Muscle layer of colon (tissue), 2 donors: ENCODE results near the gene RYR2.
"Not testable (repeated sequence)": the region's sequence is repeated elsewhere in the genome, so short reads cannot be mapped to it uniquely, and the experiment has no call there.

Experiments
- H3K27ac ChIP-seq: one replicate; pipeline ENCODE4 v1.7.0; 2013; ENCODE audit warnings: low read depth, mild to moderate bottlenecking, low read length, moderate library complexity
- H3K27me3 ChIP-seq, 2 donors: one replicate each; pipeline ENCODE4 v1.7.0; 2013; ENCODE audit warnings: low read length in 2 of 2, mild to moderate bottlenecking in 2 of 2; ENCODE audit not compliant: insufficient read depth in 2 of 2, control insufficient read depth in 1 of 2
- H3K36me3 ChIP-seq: one replicate; pipeline ENCODE4 v1.7.0; 2013; ENCODE audit warnings: mild to moderate bottlenecking, low read length; ENCODE audit not compliant: insufficient read depth
- H3K4me1 ChIP-seq: one replicate; pipeline ENCODE4 v1.7.0; 2013; ENCODE audit warnings: mild to moderate bottlenecking, low read length; ENCODE audit not compliant: insufficient read depth
- H3K4me3 ChIP-seq, 2 donors: one replicate each; pipeline ENCODE4 v1.7.0; 2013; ENCODE audit warnings: low read length in 2 of 2, low read depth in 1 of 2, mild to moderate bottlenecking in 1 of 2, moderate library complexity in 1 of 2
- H3K9ac ChIP-seq: one replicate; pipeline ENCODE4 v1.7.0; 2013; ENCODE audit warnings: low read length
- H3K9me3 ChIP-seq: one replicate; pipeline ENCODE4 v1.7.0; 2013; ENCODE audit warnings: mild to moderate bottlenecking, low read length
- donor health status: abdominal sarcoma.
- donor health status: Adenocarcinoma of cecum.

RYR2 gene

DNA sequence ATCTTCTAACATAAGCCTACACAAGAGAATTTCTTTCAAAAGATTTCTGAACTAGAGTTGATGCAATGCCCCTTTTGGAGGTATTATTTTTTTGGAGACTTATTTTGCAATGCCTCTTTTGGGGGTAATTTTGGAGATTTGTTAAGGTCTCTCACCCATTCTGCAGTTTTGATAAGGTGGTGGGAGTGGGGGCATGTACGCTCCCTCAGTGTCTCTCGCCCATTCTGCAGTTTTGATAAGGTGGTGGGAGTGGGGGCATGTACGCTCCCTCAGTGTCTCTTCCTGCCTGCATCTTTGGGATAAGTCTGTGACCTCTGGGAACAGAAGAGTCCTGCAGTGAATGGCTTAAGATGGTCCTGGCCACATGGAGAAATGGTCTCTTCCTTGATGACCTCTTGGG lies 536.6 kb downstream of the RYR2 start:
- Histone ChIP-seq H3K36me3 (no peaks in the 10 kb centered on the region), H3K9ac (no peak overlapping the region), H3K9me3 (no peaks in the 10 kb centered on the region), H3K27me3 (no peaks in the 10 kb centered on the region), H3K4me3 (no peak overlapping the region), H3K27ac (no peak overlapping the region), H3K4me1 (no peaks in the 10 kb centered on the region)

DNA sequence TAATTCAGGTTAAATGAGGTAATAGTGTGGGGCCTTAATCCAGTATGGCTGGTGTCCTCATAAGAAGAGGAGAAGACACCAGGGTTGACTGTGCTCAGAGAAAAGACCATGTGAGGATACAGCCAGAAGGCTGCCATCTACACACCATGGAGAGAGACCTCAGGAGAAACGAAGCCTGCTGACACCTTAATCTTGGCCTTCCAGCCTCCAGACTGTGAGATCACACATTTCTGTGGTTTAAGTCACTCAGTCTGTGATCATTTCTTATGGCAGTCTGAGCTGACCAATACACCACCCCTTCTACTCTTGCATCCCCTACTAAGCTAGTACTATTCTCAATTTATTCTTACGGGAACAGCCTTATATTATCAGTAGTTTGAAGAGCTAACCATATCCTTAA lies 538.7 kb downstream of the RYR2 start:
- Histone ChIP-seq H3K4me3 (no peak overlapping the region), H3K4me1 (no peaks in the 10 kb centered on the region), H3K36me3 (no peaks in the 10 kb centered on the region), H3K27ac (no peak overlapping the region), H3K9ac (no peak overlapping the region), H3K9me3 (no peaks in the 10 kb centered on the region), H3K27me3 (no peaks in the 10 kb centered on the region)

DNA sequence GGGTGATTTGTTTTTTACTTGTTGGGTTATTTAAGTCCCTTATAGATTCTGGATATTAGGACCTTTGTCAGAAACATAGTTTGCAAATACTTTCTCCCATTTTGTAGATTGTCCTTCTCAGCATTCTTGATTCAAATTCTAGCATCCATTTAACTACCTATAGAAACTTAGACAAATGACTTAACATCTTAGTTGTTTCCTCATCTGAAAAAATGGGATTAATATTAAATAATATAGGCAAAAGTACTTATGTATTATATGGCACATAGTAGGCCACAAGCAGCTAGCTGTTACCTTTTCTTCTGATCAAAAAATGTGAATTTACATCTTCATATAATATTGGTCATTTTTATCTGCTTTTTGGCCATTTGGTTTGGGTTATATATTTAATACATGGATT lies 541.3 kb downstream of the RYR2 start:
- no peak overlapping the region for H3K4me3 ChIP-seq
- no peaks in the 10 kb centered on the region for H3K4me1 ChIP-seq
- no peak overlapping the region for H3K27ac ChIP-seq
- H3K27me3 ChIP-seq: no peaks in the 10 kb centered on the region
- H3K36me3 ChIP-seq: no peaks in the 10 kb centered on the region
- H3K9ac ChIP-seq: no peak overlapping the region
- H3K9me3 ChIP-seq: no peaks in the 10 kb centered on the region

DNA sequence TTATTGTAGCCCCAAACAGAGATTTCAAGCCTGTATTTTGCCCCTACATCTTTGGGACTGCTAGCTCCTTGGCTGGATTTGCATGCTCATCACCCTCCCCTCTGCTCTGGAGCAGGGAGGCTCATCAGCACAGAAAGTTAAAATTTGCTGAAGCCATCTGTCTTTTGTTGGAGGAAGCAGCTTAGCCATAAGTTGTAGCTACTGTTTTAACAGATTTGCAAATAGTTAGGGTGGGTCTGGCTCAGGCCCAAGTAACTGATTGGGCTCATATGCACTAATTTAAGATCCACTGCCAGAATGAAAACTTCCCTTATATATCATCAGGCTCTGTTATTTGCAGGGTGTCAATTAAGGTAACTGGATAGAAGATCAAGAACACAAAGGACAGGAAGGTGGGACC lies 541.8 kb downstream of the RYR2 start:
- Histone ChIP-seq H3K4me1 (no peaks in the 10 kb centered on the region), H3K9me3 (no peaks in the 10 kb centered on the region), H3K27me3 (no peaks in the 10 kb centered on the region), H3K4me3 (no peak overlapping the region), H3K9ac (no peak overlapping the region), H3K27ac (no peak overlapping the region), H3K36me3 (no peaks in the 10 kb centered on the region)

DNA sequence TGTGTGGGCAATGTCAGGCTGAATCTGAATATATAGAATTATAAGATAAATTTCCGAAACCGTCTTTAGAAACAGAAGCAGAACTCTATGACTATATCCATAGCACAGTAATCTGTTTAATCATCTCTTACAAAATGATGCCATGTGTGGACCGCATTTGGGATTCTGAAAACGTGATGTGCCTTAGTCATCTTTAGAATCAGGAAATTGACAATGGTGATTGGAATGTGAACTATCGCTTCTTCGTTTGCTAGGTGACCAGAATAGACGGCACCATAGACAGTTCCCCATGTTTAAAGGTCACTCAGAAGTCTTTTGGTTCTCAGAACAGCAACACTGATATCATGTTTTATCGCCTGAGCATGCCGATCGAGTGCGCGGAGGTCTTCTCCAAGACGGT lies 548.4 kb downstream of the RYR2 start:
- no peaks in the 10 kb centered on the region for H3K4me1 ChIP-seq
- no peaks in the 10 kb centered on the region for H3K27me3 ChIP-seq
- no peaks in the 10 kb centered on the region for H3K9me3 ChIP-seq
- H3K27ac ChIP-seq: no peak overlapping the region
- H3K36me3 ChIP-seq: no peaks in the 10 kb centered on the region
- H3K4me3 ChIP-seq: no peak overlapping the region
- no peak overlapping the region for H3K9ac ChIP-seq

DNA sequence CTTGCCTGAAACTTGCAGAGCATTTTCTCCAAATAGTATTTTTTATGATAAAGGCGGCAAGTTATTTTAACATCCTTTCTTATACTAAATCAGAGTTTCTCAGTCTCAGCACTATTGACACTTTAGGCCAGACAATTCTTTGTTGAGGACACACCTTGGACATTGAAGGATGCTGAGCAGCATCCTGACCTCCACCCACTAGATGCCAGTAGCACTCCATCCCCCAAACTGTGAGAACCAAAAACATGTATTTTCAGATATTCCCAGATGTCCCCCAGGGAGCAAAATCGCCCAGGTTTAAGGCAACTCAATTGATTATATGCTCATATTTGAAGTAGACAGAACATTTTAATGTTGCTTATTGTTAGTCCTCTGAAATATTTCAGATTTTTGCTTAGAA lies 549.4 kb downstream of the RYR2 start:
- H3K36me3 ChIP-seq: no peaks in the 10 kb centered on the region
- no peaks in the 10 kb centered on the region for H3K4me1 ChIP-seq
- H3K4me3 ChIP-seq: no peak overlapping the region
- H3K27me3 ChIP-seq: no peaks in the 10 kb centered on the region
- H3K9me3 ChIP-seq: no peaks in the 10 kb centered on the region
- H3K9ac ChIP-seq: no peak overlapping the region
- no peak overlapping the region for H3K27ac ChIP-seq

DNA sequence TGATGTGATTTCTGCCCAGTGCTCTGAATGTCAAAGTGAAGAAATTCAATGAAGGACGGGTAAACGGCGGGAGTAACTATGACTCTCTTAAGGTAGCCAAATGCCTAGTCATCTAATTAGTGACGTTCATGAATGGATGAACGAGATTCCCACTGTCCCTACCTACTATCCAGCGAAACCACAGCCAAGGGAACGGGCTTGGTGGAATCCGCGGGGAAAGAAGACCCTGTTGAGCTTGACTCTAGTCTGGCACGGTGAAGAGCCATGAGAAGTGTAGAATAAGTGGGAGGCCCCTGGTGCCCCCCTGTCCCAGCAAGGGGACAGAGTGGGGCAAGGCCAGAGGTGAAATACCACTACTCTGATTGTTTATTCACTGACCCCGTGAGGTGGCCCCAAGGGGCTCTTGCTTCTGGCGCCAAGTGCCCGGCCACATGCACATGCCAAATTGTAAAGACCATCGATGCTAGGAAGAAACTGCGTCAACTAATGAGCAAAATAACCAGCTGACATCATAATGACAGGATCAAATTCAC lies 561.1 kb downstream of the RYR2 start:
- H3K27ac ChIP-seq, H3K27me3 ChIP-seq, H3K4me3 ChIP-seq, H3K9ac ChIP-seq, H3K36me3 ChIP-seq, H3K9me3 ChIP-seq, H3K4me1 ChIP-seq: not testable (repeated sequence)

DNA sequence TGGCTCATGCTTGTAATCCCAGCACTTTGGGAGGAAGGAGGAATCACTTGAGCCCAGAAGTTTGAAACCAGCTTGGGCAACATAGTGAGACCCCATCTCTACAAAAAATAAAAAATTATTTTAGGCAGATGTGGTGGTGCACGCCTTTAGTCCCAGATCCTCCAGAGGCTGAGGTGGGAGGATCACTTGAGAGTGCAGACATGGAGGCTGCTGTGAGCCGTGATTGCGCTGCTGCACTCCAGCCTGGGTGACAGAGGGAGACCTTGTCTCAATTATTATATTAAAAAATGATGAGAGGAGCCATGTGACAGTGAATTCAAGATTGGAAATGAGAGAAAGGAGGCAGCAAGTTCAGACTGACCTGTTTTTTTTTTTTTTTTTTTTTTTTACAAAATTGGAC lies 566.4 kb downstream of the RYR2 start:
- H3K36me3 ChIP-seq: no peaks in the 10 kb centered on the region
- H3K4me1 ChIP-seq: no peaks in the 10 kb centered on the region
- no peak overlapping the region for H3K4me3 ChIP-seq
- no peaks in the 10 kb centered on the region for H3K27me3 ChIP-seq
- no peaks in the 10 kb centered on the region for H3K9me3 ChIP-seq
- H3K27ac ChIP-seq: no peak overlapping the region
- no peak overlapping the region for H3K9ac ChIP-seq

DNA sequence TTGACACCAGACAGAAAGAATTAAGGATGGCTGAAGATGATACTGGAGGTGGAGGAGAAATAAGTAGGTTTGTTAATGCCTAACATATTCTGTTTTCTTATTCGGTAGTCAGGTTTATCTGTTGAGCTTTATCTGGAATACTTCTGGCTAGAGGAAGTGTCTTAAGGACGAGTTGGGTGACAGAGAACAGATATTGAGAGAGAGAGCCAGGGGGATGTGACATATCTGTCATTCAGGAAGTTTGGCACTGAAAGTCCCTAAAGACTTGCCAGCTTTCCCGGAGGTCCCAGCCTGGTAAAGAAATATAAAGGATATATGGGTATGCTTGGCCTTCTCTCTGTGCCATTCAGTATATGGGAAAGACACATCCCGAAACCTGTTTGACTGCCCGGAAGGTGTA lies 568.2 kb downstream of the RYR2 start:
- no peaks in the 10 kb centered on the region for H3K36me3 ChIP-seq
- H3K9ac ChIP-seq: no peak overlapping the region
- H3K4me3 ChIP-seq: no peak overlapping the region
- no peaks in the 10 kb centered on the region for H3K9me3 ChIP-seq
- H3K4me1 ChIP-seq: no peaks in the 10 kb centered on the region
- H3K27ac ChIP-seq: no peak overlapping the region
- no peaks in the 10 kb centered on the region for H3K27me3 ChIP-seq

DNA sequence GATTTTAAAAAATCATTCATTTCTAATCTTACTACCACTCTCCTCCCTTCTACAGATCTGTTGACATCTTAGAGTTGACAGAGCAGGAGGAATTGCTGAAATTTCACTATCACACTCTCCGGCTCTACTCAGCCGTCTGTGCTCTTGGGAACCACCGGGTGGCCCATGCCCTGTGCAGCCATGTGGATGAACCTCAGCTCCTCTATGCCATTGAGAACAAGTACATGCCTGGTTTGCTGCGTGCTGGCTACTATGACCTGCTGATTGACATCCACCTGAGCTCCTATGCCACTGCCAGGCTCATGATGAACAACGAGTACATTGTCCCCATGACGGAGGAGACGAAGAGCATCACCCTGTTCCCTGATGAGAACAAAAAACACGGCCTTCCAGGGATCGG lies 572.0 kb downstream of the RYR2 start:
- H3K9ac ChIP-seq: no peak overlapping the region
- no peaks in the 10 kb centered on the region for H3K9me3 ChIP-seq
- peaks cover 4% of the 10 kb centered on the region for H3K36me3 ChIP-seq
- H3K27ac ChIP-seq: no peak overlapping the region
- H3K4me3 ChIP-seq: no peak overlapping the region
- H3K4me1 ChIP-seq: no peaks in the 10 kb centered on the region
- no peaks in the 10 kb centered on the region for H3K27me3 ChIP-seq

DNA sequence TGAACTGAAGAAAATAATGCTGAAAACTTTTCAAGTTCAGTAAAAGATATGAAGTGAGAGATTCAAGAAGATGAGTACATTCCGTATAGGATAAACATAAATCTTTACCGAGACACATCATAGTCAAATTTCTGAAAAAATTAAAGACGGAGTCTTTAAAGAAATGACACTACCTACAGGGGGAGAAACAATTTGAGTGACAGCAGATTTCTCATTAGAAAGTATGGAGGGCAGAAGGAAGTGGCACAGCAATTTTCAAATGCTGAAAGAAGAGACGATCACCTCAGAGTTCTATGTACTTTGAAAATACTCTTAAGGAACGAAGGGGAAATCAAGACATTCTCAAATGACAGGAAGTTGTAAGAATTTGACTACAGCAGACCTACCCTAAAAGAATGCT lies 577.6 kb downstream of the RYR2 start:
- no peak overlapping the region for H3K9ac ChIP-seq
- H3K36me3 ChIP-seq: peaks cover 4% of the 10 kb centered on the region
- no peaks in the 10 kb centered on the region for H3K27me3 ChIP-seq

DNA sequence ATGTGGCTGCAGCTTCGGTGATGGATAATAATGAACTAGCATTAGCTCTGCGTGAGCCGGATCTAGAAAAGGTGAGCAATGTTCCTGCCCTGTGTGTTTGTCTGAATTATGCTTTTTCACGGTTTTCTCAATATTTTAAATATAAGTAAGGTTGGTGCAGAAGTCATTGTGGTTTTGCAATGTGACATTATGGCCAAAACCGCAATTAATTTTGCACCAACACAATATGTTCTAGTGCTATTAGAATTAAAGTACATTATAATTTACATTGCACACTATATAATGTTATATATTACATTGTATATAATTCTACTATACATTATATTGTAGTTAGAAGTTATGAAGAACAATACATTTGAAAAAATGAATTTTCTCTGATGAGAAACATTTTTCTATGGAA lies 592.9 kb downstream of the RYR2 start:
- H3K9me3 ChIP-seq: no peaks in the 10 kb centered on the region
- no peak overlapping the region for H3K4me3 ChIP-seq
- no peak overlapping the region for H3K27ac ChIP-seq
- H3K4me1 ChIP-seq: no peaks in the 10 kb centered on the region
- no peak overlapping the region for H3K9ac ChIP-seq
- no peaks in the 10 kb centered on the region for H3K27me3 ChIP-seq
- H3K36me3 ChIP-seq: no peaks in the 10 kb centered on the region

More for the DNA sequence above, 577.6 kb downstream of the RYR2 start:
- no peaks in the 10 kb centered on the region for H3K4me1 ChIP-seq
- H3K27ac ChIP-seq: no peak overlapping the region
- no peaks in the 10 kb centered on the region for H3K9me3 ChIP-seq
- no peak overlapping the region for H3K4me3 ChIP-seq
